ENCODE data around the gene CELSR1.

Gene CELSR1

GRCh38 chr22:46573781-46574437 lies 36.5 kb upstream of the CELSR1 start:
- no peak for ATAC-seq

GRCh38 chr22:46572911-46573780 lies 35.7 kb upstream of the CELSR1 start:
- TF ChIP-seq RARB (CRISPR knock-in tag; IDR thresholded peaks at IDR 0.05) (no peak), ZFP3 (CRISPR knock-in tag; IDR thresholded peaks at IDR 0.05) (no peak), POU6F1 (CRISPR knock-in tag; IDR thresholded peaks at IDR 0.05; ENCODE audit: borderline replicate concordance, low read depth) (no peak), ESRRG (CRISPR knock-in tag; IDR thresholded peaks at IDR 0.05) (no peak), TCF4 (CRISPR knock-in tag; IDR thresholded peaks at IDR 0.05; ENCODE audit: borderline replicate concordance) (no peak), PPARA (CRISPR knock-in tag; IDR thresholded peaks at IDR 0.05; ENCODE audit: borderline replicate concordance) (no peak), OSR1 (CRISPR knock-in tag; IDR thresholded peaks at IDR 0.05) (no peak)
- ATAC-seq: no peak

More at GRCh38 chr22:46573781-46574437, 36.5 kb upstream of the CELSR1 start:
- no peak for TF ChIP-seq BACH2 (CRISPR knock-in tag; IDR thresholded peaks at IDR 0.05; ENCODE audit: borderline replicate concordance)
- no peak for TF ChIP-seq POU6F1 (CRISPR knock-in tag; IDR thresholded peaks at IDR 0.05; ENCODE audit: borderline replicate concordance, low read depth)
- TF ChIP-seq CSDC2 (CRISPR knock-in tag; IDR thresholded peaks at IDR 0.05): no peak
- TF ChIP-seq CSRNP3 (CRISPR knock-in tag; IDR thresholded peaks at IDR 0.05): no peak
- no peak for TF ChIP-seq ZFP3 (CRISPR knock-in tag; IDR thresholded peaks at IDR 0.05)
- no peak for TF ChIP-seq GLIS3 (CRISPR knock-in tag; IDR thresholded peaks at IDR 0.05)
- TF ChIP-seq TOX (CRISPR knock-in tag; IDR thresholded peaks at IDR 0.05; ENCODE audit: borderline replicate concordance): no peak

GRCh38 chr22:46571642-46572250 lies 34.3 kb upstream of the CELSR1 start:
- TF ChIP-seq TCF4 (CRISPR knock-in tag; IDR thresholded peaks at IDR 0.05; ENCODE audit: borderline replicate concordance) (no peak), POU6F1 (CRISPR knock-in tag; IDR thresholded peaks at IDR 0.05; ENCODE audit: borderline replicate concordance, low read depth) (no peak), RARB (CRISPR knock-in tag; IDR thresholded peaks at IDR 0.05) (no peak), ESRRG (CRISPR knock-in tag; IDR thresholded peaks at IDR 0.05) (no peak), TSHZ2 (CRISPR knock-in tag; IDR thresholded peaks at IDR 0.05) (no peak), ZC3H10 (CRISPR knock-in tag; IDR thresholded peaks at IDR 0.05) (no peak), PATZ1 (CRISPR knock-in tag; IDR thresholded peaks at IDR 0.05; ENCODE audit: borderline replicate concordance) (no peak), ZNF70 (CRISPR knock-in tag; IDR thresholded peaks at IDR 0.05) (no peak), ZFP30 (CRISPR knock-in tag; IDR thresholded peaks at IDR 0.05) (no peak), GLIS3 (CRISPR knock-in tag; IDR thresholded peaks at IDR 0.05) (no peak), OSR1 (CRISPR knock-in tag; IDR thresholded peaks at IDR 0.05) (no peak), ZFP3 (CRISPR knock-in tag; IDR thresholded peaks at IDR 0.05) (no peak), BACH2 (CRISPR knock-in tag; IDR thresholded peaks at IDR 0.05; ENCODE audit: borderline replicate concordance) (no peak), PPARA (CRISPR knock-in tag; IDR thresholded peaks at IDR 0.05; ENCODE audit: borderline replicate concordance) (no peak), ZNF565 (CRISPR knock-in tag; conservative IDR thresholded peaks at IDR 0.05; ENCODE audit: low read depth) (no peak), SNAI2 (CRISPR knock-in tag; IDR thresholded peaks at IDR 0.05) (no peak)
- ATAC-seq: no peak
